GM12878 (cell line): ENCODE data around the gene HORMAD2. TPM values are rescaled to one million over a fixed set of nuclear protein-coding genes. Genes with fewer than 3 reads are reported as not detected.
A peak's percentile ranks its signal among the peaks of the same experiment; 100 is the strongest.

Source experiments
- BCL3 ChIP-seq: IDR thresholded peaks from 2 replicates; pipeline ENCODE4 v1.6.1; 2011; ENCODE audit warnings: borderline replicate concordance, low read depth, mild to moderate bottlenecking, moderate library complexity, low read length; ENCODE audit not compliant: insufficient read depth, poor library complexity, severe bottlenecking
- HDGF ChIP-seq: fragments of 450-650 bp; IDR thresholded peaks from 2 replicates; pipeline ENCODE4 v1.6.1; 2016; ENCODE audit warnings: antibody characterized with exemption
- JUND ChIP-seq: IDR thresholded peaks from 2 replicates; pipeline ENCODE4 v1.6.1; 2012; ENCODE audit warnings: low read depth, mild to moderate bottlenecking, low read length, improper control_type of control experiment, moderate library complexity
- POU2F2 ChIP-seq: IDR thresholded peaks from 3 replicates; pipeline ENCODE4 v1.6.1; 2011; ENCODE audit warnings: low read depth, mild to moderate bottlenecking, low read length, borderline replicate concordance
- RB1 ChIP-seq: fragments of 450-650 bp; formaldehyde crosslinking; IDR thresholded peaks from 2 replicates; pipeline ENCODE4 v1.6.1; 2017; ENCODE audit warnings: mild to moderate bottlenecking, borderline replicate concordance
- RCOR1 ChIP-seq: conservative IDR thresholded peaks from 2 replicates; pipeline ENCODE4 v1.6.1; 2012; ENCODE audit warnings: low read depth, low read length, improper control_type of control experiment
- SIN3A ChIP-seq: IDR thresholded peaks from 2 replicates; pipeline ENCODE4 v1.6.1; 2012; ENCODE audit warnings: low read depth, low read length, improper control_type of control experiment
- TCF7 ChIP-seq: IDR thresholded peaks from 2 replicates; pipeline ENCODE4 v1.6.1; 2014; ENCODE audit warnings: antibody characterized with exemption, borderline replicate concordance
- polyA plus RNA-seq, 11 experiments: library from polyadenylated mRNA; depleted of rRNA in 4 of 11; unstranded in 6 of 11; stranded (reverse) in 5 of 11; fragments of >200 nt; fragmentation: Nextera tagmentation in 4 of 11; fragmentation: Illumina TruSeq in 1 of 11; extraction: Ambion mirVana in 4 of 11; extraction: Trizol in 1 of 11; gene quantifications; 1 replicate in 1 of 11; 2 replicates in 10 of 11; pipeline versions ENCODE4 v1.2.1 to v1.2.3, GENCODE V29; 2011 to 2016; ENCODE audit warnings: inconsistent platforms in 2 of 11, missing spikeins in 2 of 11, low read depth in 1 of 11
- total RNA-seq, 4 experiments: library from RNA; depleted of rRNA in 3 of 4; stranded (reverse); fragments of >200 nt in 3 of 4; fragmentation: Illumina TruSeq in 1 of 4; extraction: Trizol in 1 of 4; gene quantifications; 2 replicates each; pipeline versions ENCODE4 v1.2.1 to v1.2.3, GENCODE V29; 2013 to 2021
- TF ChIP-seq, protein P1 (sequence below): IDR thresholded peaks from 2 replicates; pipeline ENCODE4 v1.6.1; 2012; ENCODE audit warnings: mild to moderate bottlenecking, low read depth, low read length
- TF ChIP-seq, protein P2 (sequence below): fragments of 450-650 bp; formaldehyde crosslinking; IDR thresholded peaks from 2 replicates; pipeline ENCODE4 v1.4.0; 2022; ENCODE audit warnings: mild to moderate bottlenecking, moderate library complexity
- TF ChIP-seq, protein P3 (sequence below): fragments of 450-650 bp; IDR thresholded peaks from 2 replicates; pipeline ENCODE4 v1.6.1; 2017; ENCODE audit warnings: mild to moderate bottlenecking, low read depth, inconsistent platforms; ENCODE audit not compliant: poor library complexity, severe bottlenecking
- TF ChIP-seq, protein P4 (sequence below): fragments of 450-650 bp; IDR thresholded peaks from 2 replicates; pipeline ENCODE4 v1.6.1; 2017; ENCODE audit warnings: antibody characterized with exemption, mild to moderate bottlenecking, moderate library complexity
- TF ChIP-seq, protein P5 (sequence below): IDR thresholded peaks from 2 replicates; pipeline ENCODE4 v1.6.1; 2012; ENCODE audit warnings: low read depth, low read length, improper control_type of control experiment
- TF ChIP-seq, protein P6 (sequence below): IDR thresholded peaks from 2 replicates; pipeline ENCODE4 v1.6.1; 2011; ENCODE audit warnings: low read depth, mild to moderate bottlenecking, low read length, moderate library complexity, borderline replicate concordance; ENCODE audit errors: extremely low read depth

Gene HORMAD2
- total and polyA plus RNA-seq, 10 of the 15 experiments (the other 5 are each of a cell fraction or from before 2014, with no cell fraction given), result 0.07 to 0.13 TPM; not detected in 8

DNA sequence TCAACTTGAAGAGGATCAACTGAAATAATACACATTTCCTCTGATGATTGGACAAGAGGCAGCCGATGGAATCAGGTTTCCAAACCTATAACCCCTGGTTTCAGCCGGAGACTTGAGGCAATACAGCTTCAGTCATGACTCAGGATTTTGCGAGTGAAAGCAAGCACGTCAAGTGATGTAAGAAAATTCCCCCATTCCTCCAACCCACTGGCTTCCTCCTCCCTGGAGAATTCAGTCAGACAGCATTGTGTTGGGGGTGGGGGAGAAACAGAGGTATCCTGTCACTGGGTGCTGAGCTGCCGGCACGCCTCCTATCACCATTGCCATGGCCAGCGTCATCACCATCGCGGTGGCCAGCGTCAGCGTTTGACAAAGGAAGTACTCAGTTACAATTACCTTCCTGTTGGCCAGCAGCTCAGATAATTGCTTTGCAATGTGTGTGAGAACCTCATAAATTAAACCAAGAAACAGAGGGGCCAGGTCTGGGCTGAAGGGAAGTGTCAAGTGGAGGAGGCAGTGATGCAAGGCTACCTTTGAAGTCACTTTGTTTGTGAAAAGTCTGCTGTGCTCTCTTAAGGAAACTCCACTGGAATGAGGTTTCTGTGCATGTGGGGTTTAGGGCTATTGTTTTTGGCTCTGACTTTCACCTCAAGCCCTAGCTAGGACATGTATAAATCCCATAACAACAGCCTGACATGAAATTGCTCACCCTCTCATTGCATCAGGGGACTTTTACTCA is 116.0 kb downstream of the HORMAD2 start (continued):
- TF ChIP-seq, protein P1, sequence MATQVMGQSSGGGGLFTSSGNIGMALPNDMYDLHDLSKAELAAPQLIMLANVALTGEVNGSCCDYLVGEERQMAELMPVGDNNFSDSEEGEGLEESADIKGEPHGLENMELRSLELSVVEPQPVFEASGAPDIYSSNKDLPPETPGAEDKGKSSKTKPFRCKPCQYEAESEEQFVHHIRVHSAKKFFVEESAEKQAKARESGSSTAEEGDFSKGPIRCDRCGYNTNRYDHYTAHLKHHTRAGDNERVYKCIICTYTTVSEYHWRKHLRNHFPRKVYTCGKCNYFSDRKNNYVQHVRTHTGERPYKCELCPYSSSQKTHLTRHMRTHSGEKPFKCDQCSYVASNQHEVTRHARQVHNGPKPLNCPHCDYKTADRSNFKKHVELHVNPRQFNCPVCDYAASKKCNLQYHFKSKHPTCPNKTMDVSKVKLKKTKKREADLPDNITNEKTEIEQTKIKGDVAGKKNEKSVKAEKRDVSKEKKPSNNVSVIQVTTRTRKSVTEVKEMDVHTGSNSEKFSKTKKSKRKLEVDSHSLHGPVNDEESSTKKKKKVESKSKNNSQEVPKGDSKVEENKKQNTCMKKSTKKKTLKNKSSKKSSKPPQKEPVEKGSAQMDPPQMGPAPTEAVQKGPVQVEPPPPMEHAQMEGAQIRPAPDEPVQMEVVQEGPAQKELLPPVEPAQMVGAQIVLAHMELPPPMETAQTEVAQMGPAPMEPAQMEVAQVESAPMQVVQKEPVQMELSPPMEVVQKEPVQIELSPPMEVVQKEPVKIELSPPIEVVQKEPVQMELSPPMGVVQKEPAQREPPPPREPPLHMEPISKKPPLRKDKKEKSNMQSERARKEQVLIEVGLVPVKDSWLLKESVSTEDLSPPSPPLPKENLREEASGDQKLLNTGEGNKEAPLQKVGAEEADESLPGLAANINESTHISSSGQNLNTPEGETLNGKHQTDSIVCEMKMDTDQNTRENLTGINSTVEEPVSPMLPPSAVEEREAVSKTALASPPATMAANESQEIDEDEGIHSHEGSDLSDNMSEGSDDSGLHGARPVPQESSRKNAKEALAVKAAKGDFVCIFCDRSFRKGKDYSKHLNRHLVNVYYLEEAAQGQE, result no peak
- TF ChIP-seq, protein P2, sequence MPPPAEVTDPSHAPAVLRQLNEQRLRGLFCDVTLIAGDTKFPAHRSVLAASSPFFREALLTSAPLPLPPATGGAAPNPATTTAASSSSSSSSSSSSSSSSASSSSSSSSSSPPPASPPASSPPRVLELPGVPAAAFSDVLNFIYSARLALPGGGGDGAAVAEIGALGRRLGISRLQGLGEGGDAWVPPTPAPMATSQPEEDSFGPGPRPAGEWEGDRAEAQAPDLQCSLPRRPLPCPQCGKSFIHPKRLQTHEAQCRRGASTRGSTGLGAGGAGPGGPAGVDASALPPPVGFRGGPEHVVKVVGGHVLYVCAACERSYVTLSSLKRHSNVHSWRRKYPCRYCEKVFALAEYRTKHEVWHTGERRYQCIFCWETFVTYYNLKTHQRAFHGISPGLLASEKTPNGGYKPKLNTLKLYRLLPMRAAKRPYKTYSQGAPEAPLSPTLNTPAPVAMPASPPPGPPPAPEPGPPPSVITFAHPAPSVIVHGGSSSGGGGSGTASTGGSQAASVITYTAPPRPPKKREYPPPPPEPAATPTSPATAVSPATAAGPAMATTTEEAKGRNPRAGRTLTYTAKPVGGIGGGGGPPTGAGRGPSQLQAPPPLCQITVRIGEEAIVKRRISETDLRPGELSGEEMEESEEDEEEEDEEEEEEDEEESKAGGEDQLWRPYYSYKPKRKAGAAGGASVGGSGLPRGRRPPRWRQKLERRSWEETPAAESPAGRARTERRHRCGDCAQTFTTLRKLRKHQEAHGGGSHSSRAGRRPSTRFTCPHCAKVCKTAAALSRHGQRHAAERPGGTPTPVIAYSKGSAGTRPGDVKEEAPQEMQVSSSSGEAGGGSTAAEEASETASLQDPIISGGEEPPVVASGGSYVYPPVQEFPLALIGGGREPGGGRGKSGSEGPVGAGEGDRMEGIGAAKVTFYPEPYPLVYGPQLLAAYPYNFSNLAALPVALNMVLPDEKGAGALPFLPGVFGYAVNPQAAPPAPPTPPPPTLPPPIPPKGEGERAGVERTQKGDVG (CRISPR knock-in tag), result no peak
- TF ChIP-seq, protein P3, sequence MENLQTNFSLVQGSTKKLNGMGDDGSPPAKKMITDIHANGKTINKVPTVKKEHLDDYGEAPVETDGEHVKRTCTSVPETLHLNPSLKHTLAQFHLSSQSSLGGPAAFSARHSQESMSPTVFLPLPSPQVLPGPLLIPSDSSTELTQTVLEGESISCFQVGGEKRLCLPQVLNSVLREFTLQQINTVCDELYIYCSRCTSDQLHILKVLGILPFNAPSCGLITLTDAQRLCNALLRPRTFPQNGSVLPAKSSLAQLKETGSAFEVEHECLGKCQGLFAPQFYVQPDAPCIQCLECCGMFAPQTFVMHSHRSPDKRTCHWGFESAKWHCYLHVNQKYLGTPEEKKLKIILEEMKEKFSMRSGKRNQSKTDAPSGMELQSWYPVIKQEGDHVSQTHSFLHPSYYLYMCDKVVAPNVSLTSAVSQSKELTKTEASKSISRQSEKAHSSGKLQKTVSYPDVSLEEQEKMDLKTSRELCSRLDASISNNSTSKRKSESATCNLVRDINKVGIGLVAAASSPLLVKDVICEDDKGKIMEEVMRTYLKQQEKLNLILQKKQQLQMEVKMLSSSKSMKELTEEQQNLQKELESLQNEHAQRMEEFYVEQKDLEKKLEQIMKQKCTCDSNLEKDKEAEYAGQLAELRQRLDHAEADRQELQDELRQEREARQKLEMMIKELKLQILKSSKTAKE, result no peak
- TF ChIP-seq POU2F2 (no peak), JUND (no peak), HDGF (no peak), RB1 (no peak), TCF7 (peak; percentile 57; the same call in 1 of the 2 replicates), SIN3A (no peak), RCOR1 (no peak), BCL3 (peak; percentile 46)
- TF ChIP-seq, protein P4, sequence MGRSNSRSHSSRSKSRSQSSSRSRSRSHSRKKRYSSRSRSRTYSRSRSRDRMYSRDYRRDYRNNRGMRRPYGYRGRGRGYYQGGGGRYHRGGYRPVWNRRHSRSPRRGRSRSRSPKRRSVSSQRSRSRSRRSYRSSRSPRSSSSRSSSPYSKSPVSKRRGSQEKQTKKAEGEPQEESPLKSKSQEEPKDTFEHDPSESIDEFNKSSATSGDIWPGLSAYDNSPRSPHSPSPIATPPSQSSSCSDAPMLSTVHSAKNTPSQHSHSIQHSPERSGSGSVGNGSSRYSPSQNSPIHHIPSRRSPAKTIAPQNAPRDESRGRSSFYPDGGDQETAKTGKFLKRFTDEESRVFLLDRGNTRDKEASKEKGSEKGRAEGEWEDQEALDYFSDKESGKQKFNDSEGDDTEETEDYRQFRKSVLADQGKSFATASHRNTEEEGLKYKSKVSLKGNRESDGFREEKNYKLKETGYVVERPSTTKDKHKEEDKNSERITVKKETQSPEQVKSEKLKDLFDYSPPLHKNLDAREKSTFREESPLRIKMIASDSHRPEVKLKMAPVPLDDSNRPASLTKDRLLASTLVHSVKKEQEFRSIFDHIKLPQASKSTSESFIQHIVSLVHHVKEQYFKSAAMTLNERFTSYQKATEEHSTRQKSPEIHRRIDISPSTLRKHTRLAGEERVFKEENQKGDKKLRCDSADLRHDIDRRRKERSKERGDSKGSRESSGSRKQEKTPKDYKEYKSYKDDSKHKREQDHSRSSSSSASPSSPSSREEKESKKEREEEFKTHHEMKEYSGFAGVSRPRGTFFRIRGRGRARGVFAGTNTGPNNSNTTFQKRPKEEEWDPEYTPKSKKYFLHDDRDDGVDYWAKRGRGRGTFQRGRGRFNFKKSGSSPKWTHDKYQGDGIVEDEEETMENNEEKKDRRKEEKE, result no peak
- TF ChIP-seq, protein P5, sequence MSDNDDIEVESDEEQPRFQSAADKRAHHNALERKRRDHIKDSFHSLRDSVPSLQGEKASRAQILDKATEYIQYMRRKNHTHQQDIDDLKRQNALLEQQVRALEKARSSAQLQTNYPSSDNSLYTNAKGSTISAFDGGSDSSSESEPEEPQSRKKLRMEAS, result no peak
- TF ChIP-seq, protein P6, sequence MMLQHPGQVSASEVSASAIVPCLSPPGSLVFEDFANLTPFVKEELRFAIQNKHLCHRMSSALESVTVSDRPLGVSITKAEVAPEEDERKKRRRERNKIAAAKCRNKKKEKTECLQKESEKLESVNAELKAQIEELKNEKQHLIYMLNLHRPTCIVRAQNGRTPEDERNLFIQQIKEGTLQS, result no peak
